GM21619 (cell line): ENCODE measurements around the gene APLNR.
"Not testable (repeated sequence)": the region's sequence is repeated elsewhere in the genome, so short reads cannot be mapped to it uniquely, and the experiment has no call there.

Source experiments
- ATAC-seq: cut with Tn5 transposase; IDR thresholded peaks from one replicate; pipeline ENCODE4 v1.9.1; 2021; ENCODE audit not compliant: unreplicated experiment

The APLNR gene

DNA sequence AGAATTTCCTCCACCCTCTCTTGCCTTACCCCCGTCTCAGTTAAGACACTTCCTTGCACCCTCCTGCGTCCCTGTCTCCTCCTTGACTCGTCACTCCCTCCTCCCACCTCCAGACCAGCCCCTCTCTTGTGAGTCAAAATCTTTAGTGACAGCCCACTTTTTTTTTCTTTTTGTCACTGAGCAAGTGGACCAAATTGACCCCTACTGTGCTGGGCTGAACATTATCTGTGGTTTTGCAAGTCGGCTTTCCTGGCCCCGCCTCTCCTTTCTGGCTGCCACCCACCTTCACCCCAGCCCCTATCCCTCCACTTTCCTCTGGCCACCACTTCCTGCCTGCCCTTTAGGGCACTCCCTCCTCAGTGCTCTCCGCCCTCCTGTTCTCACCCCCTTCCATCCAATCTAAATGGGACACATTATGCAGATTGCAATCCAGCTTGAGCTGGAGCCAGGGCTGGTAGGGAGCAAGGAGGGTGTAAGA is at the start of gene APLNR:
TSS of gene APLNR (minus strand) at position 47 of the 478 bp plus-strand sequence. CDS start 246 bp downstream, outside the sequence.
- no peak for ATAC-seq

DNA sequence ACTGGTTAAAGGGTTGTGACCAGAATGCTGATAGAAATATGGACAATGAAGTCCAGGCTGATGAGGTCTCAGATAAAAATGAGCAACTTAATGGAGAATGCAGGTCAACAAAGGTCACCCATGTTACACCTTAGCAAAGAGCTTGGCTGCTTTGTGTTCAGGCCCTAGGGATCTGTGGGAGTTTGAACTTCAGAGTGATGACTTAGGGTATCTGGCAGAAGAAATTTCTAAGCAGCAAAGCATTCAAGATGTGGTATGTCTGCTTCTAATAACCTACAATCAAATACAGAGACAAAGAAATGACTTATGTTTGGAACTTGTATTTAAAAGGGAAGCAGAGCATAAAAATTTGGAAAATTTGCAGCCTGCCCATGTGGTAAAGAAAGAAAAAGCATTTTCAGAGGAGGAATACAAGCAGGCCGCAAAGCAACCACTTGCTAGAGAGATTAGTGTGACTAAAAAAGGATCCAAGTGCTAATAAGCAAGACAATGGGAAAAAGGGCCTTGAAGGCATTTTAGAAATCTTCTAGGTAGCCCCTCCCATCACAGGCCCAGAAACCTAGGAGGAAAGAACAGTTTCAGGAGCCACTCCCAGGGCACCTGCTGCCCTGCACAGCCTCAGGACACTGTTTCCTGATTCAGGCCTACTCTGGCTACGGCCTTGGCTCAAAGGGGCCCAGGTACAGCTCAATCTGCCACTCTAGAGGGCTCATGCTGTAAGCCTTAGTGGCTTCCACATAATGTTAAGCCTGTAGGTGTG is 46.4 kb upstream of the APLNR start:
- ATAC-seq = no peak

- not testable (repeated sequence) for ATAC-seq
Measured at GRCh38 chr11:57281546-57281945, 44.5 kb upstream of the APLNR start.

GRCh38 chr11:57279116-57279515 is 42.1 kb upstream of the APLNR start:
- no peak for ATAC-seq

- ATAC-seq = no peak
Measured at GRCh38 chr11:57278721-57279095, 41.7 kb upstream of the APLNR start.

- ATAC-seq = peak; percentile 84
Measured at GRCh38 chr11:57277845-57278720, 41.0 kb upstream of the APLNR start.

GRCh38 chr11:57276971-57277675 is 40.1 kb upstream of the APLNR start:
- no peak for ATAC-seq

GRCh38 chr11:57276169-57276970 is 39.3 kb upstream of the APLNR start:
- ATAC-seq = no peak

DNA sequence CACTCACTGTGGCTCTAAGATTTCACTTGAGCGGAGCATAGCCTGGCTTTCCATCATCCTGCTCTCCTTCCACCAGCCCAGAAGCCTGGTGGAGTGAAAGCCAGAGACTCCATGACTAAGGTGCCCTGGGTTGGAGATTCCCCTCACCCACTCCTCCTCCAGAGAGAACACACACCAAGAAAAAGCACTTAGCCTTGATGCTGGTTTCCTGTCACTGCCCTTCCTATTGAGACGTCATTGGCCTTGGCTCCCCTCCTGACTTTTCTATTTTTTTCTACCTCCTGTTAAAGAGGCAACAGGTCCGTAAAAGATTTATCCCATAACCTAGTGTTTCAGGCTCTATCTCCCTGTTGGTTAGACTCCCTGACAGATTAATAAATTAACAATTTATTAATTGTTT is 38.5 kb upstream of the APLNR start:
- no peak for ATAC-seq

- no peak for ATAC-seq
Measured at GRCh38 chr11:57274904-57275498, 38.0 kb upstream of the APLNR start.

DNA sequence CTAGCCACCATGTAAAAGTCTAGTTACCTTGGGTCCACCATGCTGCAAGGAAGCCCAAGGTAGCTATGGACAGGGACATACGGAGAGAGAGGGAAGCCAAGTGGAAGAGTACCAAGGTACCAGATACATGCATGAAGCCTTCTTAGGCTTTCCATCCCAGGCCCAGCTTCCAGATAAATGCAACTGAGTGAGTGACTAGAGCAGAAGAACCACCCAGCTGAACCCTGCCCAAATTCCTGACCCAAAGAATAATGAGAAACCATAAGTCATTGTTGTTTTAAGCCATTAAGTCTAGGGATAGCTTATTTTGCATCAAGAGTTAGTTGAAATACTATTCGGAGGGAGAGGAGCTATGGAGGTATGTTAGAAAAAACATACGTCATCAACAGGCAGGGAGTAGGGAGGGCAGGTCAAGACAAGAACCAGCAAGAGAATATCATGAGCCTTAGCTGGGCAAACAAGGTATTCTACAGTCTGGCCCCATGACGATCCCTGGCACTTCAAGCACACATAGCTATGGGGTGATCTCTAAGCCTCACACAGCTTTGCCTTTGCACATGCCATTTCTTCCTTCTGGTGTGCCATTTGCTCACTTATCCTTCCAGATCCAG is 36.5 kb upstream of the APLNR start:
- ATAC-seq = no peak

GRCh38 chr11:57269571-57270021 is 32.5 kb upstream of the APLNR start:
- ATAC-seq = no peak

- no peak for ATAC-seq
Measured at GRCh38 chr11:57266157-57266556, 29.1 kb upstream of the APLNR start.

- no peak for ATAC-seq
Measured at GRCh38 chr11:57263351-57263750, 26.3 kb upstream of the APLNR start.

- no peak for ATAC-seq
Measured at GRCh38 chr11:57262157-57262556, 25.1 kb upstream of the APLNR start.

- no peak for ATAC-seq
Measured at GRCh38 chr11:57260937-57261783, 24.1 kb upstream of the APLNR start.

- ATAC-seq = no peak
Measured at GRCh38 chr11:57256119-57256518, 19.1 kb upstream of the APLNR start.

DNA sequence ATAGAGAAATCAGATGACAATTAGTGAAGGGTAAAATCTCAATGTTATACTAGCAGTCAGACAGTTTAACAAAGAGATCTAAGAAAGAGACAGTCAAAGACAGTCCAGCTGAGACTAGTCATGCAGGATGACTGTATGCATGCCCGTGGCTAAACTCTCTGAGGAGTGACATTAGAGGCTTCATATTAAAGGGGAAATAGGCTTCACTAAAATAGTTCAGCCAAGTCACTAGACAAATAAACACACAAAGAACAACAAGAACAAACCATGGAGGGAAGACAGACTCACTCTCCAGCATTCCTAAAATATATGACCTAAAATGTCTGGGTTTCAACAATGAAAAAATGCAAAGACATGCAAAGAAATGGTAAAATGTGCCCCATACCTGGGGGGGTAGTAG is 18.6 kb upstream of the APLNR start:
- no peak for ATAC-seq

DNA sequence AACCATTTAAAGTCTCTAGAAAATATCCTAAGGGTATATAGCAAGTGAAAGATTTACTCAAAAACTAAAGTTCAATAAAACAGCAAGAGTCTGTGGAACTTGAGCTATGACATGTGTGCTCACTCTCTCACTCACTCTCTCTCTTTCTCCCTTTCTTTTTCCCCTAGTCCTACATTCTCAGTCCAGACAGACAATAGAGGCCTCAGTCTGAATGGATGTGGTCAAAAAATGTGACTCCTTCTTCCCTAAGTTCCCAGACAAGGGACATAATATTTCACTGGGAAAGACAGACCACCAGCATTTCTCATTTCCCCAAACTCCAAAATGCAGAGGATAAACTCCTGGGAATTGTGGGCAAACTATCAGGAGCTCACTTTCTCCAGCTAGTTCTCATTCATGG is 17.6 kb upstream of the APLNR start:
- ATAC-seq = no peak
